Measurements from ENCODE around the gene AASS.

AASS gene

DNA sequence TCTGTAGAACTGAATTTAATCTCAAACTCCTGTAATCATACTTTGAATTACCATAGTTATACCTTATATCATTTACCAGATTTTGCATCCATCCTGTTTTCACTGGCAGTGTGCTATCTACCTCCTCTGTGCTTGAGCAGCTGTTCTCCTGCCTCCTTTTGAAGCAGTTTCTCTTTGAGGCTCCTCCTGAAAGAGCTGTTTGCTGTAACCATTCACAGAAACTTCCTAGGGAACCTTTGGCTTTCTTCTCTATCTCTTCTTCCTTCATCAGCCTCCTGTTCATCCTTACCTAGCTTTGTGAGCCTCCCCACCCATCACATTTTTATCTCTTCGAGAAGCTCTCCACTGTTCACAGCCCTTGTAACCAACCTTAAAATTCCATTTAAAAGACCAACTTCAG, 108.2 kb downstream of the AASS start:
- DNase-seq: no peak

DNA sequence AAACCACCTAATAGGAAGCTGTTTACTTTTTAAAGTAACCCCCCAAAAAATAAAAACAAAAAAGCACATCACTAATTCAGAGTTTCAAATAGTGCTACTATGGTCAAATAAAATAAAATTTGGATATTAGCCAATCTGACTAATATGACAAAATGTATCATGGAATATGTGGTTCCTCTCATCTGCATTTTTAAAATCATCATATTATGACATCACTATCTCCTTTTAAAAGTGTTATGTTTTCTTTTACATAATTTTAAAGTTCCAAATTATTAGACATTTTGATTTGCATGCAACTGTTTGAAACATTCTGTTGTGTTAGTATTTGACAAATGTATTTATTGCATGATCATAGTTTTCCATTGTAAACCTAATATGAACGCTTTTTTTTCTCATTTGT, 110.4 kb downstream of the AASS start:
- no peak for DNase-seq

DNA sequence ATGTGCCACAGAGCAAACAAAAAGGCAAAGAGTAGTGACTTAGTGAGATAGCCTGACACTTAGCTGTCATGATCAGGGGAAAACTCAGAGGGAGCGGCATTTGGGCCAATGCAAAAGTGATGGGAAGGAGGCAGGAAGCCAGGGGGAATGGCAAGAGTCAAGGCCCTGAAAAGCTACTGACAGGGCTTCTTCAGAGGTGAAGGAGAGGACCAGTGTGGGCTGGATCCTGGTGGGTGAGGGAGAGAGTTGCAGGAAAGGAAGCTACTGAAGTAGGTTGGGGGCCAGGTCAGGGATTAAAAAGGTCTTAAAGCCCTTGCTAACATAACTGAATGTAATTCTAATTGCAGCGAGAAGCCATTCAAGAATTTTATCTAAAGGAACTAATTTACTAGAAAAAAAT, 117.0 kb downstream of the AASS start:
- no peak for DNase-seq

Measured in activated CD4-positive, alpha-beta T cell treated with anti-CD3 and anti-CD28 coated beads, Interleukin-2, amount 50 U/mL, for 1 hour (primary cell).